ENCODE results near the gene CDCA5.
A peak's percentile ranks its signal among the peaks of the same experiment; 100 is the strongest.

DNA sequence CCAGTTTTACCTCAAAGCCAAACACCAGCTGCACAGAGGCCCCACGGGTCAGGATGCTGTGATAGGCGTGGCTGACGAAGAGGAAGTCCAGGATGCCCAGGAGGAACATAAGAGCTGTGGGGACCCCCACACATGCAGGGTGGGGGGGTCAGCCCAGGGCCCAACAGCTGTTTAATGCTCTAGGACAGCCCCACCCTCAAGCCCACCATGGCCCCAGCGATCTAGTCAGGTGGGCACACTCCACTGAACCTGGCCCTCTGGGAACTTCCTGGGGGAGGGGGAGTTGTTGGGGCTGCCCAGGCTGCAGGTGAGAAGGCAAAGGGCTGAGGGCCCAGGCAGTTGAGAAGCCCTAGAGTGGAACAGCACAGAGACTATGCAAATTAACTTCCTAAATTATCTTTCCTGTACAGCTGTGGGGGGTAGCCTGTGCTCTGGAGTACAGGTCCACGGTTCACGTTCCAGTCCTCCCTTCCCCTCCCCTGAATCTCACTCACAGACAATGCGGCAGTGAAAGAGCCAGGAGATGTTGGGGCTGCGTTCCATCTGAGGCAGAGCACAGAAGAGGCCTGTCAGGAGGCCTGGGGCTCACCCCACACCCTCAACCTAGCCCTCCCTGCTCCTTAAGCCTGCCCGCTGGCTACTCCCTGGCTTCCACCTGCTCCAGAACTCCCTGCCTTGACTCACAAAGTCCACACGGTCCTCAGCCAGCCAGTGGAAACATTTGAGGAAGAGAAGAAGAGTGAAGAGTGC, 48.6 kb upstream of the CDCA5 start:
- TF ChIP-seq POLR2AphosphoS5 (IDR thresholded peaks at IDR 0.05; ENCODE audit: low read depth, low read length) (peak; percentile 4; the same call in 1 of the 2 replicates), TAF1 (IDR thresholded peaks at IDR 0.05; ENCODE audit: low read depth, low read length) (no peak)

Data from GM12891 (cell line).